H4 (cell line): ENCODE measurements around the gene S1PR3. TPM values are rescaled to one million over a fixed set of nuclear protein-coding genes. Genes with fewer than 3 reads are reported as not detected.

Source experiments
- DNase-seq: peaks from one replicate; pipeline ENCODE4 v3.0.0-alpha.2; 2015; ENCODE audit warnings: low spot score
- total RNA-seq: library from RNA; depleted of rRNA; stranded (reverse); fragments of >200 nt; shearing (Covaris generic); gene quantifications from 2 replicates; pipeline ENCODE4 v1.2.3, GENCODE V29; 2014

Gene S1PR3
- total RNA-seq, 1 experiment from 2014 or later, result 44.8 TPM

GRCh38 chr9:88969646-88970373, 21.5 kb upstream of the S1PR3 start:
- DNase-seq, result no peak

- no peak for DNase-seq
Measured at GRCh38 chr9:88971131-88971960, 19.9 kb upstream of the S1PR3 start.

GRCh38 chr9:88972401-88972800, 18.9 kb upstream of the S1PR3 start:
- DNase-seq, result no peak

GRCh38 chr9:88973281-88974045, 17.8 kb upstream of the S1PR3 start:
- DNase-seq, result no peak

- DNase-seq, result no peak
Measured at GRCh38 chr9:88974641-88975040, 16.6 kb upstream of the S1PR3 start.

GRCh38 chr9:88975966-88976889, 15.0 kb upstream of the S1PR3 start:
- DNase-seq, result no peak

- DNase-seq, result no peak
Measured at GRCh38 chr9:88976890-88977257, 14.4 kb upstream of the S1PR3 start.

GRCh38 chr9:88978034-88978433, 13.2 kb upstream of the S1PR3 start:
- peak; percentile 39 for DNase-seq

- no peak for DNase-seq
Measured at GRCh38 chr9:88979021-88979420, 12.2 kb upstream of the S1PR3 start.

- DNase-seq, result no peak
Measured at GRCh38 chr9:88979791-88980190, 11.5 kb upstream of the S1PR3 start.

GRCh38 chr9:88980740-88981203, 10.5 kb upstream of the S1PR3 start:
- DNase-seq, result no peak

- no peak for DNase-seq
Measured at GRCh38 chr9:88983865-88984542, 7.3 kb upstream of the S1PR3 start.

- DNase-seq, result no peak
Measured at GRCh38 chr9:88984543-88984883, 6.8 kb upstream of the S1PR3 start.

- DNase-seq, result no peak
Measured at GRCh38 chr9:88985616-88986015, 5.7 kb upstream of the S1PR3 start.

GRCh38 chr9:88986776-88987175, 4.5 kb upstream of the S1PR3 start:
- no peak for DNase-seq

- no peak for DNase-seq
Measured at GRCh38 chr9:88987661-88988060, 3.6 kb upstream of the S1PR3 start.

- peak; percentile 35 for DNase-seq
Measured at GRCh38 chr9:88988796-88989641, 2.2 kb upstream of the S1PR3 start.

- DNase-seq, result no peak
Measured at GRCh38 chr9:88990041-88990728, 1.1 kb upstream of the S1PR3 start.

GRCh38 chr9:88990729-88991065, 571 bp upstream of the S1PR3 start:
- DNase-seq, result no peak
